GF-D8 (cell line): ENCODE measurements around the gene CLTCL1.
"Not testable (repeated sequence)": the region's sequence is repeated elsewhere in the genome, so short reads cannot be mapped to it uniquely, and the experiment has no call there.

Experiments used
- DNase-seq: peaks from one replicate; lab custom pipeline; 2025; lab: John Stamatoyannopoulos, UW

Gene CLTCL1

DNA sequence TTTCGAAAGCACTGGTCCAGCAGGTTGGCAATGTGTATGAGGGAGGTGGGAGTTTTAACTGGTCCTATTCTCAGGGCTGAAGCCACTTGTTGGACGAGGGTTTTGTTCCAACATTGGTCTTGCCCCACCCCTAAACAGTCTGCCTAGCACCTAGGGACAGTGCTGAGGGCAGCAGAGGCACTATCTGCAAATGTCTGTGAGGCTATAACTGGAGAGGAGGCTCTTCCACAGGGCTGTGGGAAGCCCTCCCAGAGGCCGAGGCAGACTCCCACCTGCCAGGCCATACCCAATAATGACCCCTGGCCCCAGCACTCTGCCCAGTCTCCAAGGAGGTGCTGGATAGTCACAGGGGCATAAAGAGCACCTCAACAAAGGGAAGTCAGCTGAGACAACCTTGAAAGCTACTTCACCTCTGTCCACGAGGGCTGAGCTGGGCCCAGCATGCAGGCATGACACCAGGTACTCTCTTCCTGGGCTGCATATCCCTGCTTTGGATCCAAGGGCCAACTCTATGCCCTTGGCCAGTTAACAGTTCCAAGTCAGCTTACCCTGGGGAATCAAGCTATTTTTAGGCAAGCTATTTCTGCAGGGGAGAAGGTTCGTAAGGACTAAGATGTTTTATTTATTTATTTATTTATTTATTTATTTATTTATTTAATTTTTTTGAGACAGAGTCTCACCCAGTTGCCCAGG, 72.8 kb downstream of the CLTCL1 start:
- no peak for DNase-seq

DNA sequence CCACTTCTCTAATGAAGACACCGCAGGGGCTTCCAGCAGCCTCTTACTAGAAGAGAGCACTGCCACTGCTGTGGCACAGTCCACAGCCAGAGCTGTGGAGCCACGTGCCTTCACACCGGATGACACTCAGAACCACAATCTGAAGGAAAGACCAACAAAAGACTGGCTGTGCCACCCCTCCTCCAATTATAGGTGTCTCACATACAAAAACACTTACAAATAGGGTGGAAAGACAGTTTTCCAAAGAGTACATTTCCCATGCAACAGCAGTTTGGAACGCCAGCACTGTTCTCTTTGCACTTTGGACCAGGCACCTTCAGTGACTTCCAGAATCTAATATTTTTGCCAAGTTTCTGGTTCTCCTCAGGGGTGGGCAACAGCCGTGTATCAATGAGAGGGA, 74.9 kb downstream of the CLTCL1 start:
- no peak for DNase-seq

DNA sequence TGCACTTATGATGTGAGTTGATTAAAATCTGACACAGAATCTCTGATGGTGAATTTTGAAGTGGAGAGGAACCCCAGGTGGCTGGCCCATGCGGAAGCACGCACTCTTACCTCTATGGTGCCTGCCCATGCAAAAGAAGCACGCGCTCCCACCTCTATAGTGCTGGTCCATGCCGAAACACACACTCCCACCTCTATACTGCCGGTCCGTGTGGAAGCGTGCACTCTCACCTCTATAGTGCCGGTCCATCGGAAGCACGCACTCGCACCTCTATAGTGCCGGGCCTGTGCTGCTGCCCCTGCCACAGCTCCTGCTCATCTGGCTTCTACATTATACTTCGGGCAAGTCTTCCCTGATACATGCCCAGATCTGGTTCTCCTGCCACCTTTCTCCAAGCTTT, 76.2 kb downstream of the CLTCL1 start:
- DNase-seq, result no peak

DNA sequence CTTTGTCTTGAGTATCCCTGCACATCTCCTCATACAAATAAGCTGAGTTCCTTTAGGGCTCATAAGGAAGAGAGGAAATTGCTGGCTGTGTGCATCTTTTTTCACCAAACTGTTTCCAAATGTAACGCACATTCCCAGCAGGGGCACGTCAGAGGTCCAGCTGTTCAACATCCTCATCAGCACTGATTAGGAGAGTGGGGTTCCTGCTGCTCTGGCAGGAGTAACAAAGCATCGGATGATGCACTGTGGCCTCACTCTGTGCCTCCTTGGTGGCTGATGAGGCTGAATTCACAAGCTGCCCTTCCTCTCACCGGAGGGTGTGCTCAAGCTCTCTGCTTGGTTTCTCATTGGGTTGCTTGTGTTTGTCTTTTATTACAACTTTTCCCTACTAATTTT, 77.4 kb downstream of the CLTCL1 start:
- DNase-seq, result no peak

DNA sequence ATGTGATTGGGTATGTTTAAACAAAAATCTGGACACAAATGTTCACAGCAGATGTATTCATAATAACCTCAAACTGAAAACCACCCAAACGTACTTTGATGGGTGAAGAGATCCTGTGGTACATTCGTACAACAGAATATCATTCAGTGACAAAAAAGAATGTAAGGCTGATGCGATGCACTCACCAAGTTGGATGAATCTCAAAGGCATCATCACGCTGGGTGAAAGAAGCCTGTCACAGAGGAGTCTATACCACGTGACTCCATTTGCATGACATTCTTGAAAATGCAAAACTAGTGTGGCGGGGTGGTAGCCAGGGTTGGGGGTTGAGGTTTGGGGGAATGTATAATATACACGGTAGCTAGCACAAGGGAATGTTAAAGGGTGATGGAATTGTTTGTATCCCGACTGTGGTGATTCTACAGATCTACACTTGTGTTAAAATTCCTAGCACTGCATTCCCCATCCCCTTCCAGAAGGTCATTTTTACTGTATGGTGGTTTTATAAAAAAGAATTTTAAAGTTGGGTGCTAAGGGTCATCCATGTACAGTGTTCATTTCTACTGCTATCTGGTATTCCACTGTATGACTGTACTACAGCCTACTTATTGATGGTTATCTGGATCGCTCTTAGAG, 78.0 kb downstream of the CLTCL1 start:
- DNase-seq, result no peak

DNA sequence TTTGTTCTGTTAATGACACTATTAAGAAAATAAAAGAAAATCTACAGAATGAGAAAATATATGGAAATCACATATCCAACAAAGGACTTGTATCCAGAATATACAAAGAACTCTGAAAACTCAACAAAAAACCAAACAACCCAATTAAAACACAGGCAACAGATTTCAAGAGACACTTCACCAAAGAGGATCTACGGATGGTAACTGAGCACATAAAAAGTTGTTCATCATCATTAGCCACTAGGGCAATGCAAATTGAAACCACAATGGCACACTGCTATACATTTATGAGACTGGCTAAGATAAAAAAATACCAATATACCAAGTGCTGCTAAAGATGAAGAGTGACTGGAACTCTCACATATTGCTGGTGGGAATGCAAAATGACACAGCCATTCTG, 78.5 kb downstream of the CLTCL1 start:
- no peak for DNase-seq

DNA sequence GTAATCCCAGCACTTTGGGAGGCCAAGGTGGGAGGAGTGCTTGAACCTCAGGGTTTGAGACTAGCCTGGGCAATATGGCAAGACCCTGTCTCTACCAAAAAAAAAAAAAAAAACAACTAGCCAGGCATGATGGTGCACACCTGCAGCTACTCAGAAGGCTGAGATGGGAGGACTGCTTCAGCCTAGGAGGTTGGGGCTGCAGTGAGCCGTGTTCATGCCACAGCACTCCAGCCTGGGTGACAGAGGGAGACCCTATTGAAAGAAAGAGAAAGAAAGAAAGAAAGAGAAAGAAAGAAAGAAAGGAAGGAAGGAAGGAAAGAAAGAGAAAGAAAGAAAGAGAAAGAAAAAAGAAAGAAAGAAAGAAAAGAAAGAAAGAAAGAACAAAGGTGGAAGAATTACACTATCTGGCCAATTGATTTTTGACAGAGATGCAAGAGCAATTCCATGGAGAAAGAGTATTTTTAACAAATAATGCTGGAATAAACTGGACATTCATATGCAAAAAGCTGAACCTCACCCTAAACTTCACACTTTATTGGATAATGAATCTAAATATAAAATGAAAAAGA, 79.1 kb downstream of the CLTCL1 start:
- DNase-seq, result no peak

DNA sequence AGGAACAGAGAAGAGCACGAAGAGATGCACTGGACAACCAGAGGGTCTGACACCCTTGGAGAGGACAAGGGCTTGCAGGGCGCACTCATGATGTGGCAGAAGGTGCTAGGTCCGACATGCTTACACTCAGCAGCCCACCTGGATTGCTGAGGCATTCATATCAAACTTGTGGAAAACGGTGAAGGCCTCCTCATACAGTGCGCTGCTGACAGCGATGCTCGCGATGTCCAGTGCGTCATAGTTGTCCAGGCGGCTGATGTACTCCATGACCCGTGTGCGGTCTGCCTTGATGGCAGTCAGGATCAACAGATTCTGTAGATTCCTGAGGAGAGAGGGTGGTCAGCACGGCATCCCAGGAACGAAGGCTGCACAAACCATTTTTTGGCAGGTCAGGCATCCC, 81.3 kb downstream of the CLTCL1 start:
- DNase-seq, result no peak

DNA sequence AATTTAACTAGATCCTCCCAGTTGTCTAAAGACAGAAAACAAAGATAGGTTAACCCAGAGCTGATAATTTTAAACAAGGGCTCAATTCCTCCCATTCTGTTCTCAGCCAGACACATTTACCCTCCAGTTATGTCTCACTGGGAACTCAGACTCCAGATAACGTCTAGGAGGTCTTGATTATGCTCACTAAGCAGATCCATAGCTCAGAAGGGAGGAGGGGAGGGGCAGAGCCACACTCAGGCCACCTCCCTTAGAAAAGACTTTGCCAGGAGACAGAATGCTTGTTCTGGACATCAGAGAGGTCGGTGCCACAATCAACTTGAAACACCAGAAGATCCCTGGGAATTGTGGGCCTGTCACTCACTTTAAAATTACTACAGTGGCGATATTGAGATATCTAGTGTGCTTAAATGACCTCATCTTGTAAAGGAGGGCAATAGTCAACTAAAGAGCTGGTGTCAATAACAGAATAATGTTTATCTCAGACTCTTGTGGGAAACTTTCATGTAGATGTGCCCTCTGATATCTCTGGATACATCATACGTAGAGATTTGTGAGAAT, 83.2 kb downstream of the CLTCL1 start:
- no peak for DNase-seq

DNA sequence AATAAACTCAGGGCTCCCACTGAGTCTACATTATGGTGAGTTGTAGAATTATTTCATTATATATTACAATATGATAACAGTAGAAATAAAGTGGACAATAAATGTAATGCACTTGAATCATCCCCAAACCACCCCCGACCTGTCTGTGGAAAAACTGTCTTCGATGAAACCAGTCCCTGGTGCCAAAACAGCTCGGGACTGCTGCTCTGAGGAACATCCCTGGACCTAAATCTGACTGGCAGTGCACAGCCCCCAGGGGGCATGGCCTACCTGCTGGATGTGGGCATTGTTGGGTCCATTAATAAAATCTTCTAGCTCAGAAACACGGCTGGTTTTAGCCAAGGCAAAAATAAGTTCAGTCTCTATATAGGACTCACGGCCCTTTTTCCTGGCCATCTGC, 83.6 kb downstream of the CLTCL1 start:
- DNase-seq, result no peak

DNA sequence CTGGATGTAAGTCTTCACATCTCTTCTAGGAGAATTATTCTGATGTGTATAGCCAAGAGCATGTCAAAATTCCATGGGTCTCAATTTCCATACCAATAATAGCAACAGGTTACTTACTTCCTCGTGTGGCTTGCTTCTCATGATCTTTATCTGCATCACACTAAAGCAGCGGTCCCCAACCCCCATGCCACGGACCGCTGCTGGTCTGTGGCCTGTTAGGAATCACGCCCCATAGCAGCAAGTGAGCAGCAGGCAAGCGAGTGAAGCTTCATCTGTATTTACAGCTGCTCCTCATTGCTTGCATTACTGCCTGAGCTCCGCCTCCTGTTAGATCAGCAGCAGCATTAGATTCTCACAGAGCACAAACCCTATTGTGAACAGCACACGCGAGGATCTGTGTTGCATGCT, 84.1 kb downstream of the CLTCL1 start:
- no peak for DNase-seq

DNA sequence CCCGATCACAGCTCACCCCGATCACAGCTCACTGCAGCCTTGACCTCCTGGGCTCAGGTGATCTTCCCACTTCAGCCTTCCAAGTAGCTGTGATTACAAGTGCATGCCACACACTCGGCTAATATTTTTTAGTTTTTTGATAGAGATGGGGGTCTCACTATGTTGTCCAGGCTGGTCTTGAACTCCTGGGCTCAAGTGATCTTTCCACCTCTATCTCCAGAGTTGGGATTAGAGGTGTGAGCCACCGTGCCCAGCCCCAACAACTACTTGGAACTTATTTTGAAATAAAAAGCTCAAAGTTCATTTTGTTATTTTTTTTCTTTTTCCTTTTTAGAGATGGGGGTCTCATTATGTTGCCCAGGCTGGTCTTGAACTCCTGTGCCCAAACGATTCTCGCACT, 85.2 kb downstream of the CLTCL1 start:
- DNase-seq, result no peak

DNA sequence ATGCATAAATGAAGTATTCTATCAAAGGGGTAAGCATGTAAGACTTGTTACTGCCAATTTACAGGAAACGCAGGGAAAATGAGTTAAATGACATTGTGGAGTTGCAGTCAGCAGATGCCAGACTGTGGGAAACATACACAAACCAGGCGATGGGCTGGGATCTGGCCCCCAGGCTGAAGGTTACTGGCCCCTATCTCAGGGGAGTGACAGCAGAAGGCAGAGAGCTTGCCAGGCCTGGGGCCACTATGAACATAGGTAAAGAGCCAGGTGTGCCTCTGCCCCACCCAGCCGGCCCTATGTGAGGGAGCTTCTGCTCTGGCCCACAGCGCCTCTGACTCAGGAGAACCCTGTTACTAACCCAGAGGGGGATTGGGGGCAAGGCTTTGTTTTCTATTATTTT, 86.9 kb downstream of the CLTCL1 start:
- no peak for DNase-seq

DNA sequence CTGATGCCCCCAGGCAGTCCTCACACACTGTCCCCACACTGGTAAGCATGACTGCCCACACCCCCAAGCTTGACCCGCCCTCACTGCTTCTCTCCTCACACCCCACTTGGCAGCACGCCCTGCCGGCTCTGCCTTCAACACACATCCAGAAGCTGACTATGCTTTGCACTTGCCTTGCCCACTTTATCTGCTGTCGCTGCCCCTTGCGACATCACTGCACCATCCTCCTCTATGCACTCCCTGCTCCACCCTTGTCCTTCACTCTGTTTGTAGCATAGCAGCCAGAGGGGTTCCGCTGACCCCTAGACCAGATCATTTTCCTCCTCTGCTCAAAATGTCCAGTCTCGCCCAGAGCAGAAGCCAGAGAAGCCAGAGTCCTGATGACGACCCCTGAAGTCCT, 87.7 kb downstream of the CLTCL1 start:
- no peak for DNase-seq

DNA sequence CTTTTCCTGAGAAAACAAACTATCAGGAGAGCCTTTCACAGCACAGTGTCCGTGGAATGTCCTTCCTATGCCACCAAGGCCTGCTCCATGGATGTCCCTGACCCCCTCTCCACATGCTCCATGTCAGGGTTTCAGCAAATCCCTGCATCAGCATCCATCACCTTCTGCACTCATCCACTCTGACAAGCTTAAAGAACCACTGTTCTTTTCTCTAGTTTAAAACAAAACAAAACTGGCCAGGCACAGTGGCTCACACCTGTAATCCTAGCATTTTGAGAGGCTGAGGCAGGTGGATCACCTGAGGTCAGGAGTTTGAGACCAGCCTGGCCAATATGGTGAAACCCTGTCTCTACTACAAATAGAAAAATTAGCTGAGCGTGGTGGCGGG, 88.7 kb downstream of the CLTCL1 start:
- DNase-seq, result not testable (repeated sequence)

DNA sequence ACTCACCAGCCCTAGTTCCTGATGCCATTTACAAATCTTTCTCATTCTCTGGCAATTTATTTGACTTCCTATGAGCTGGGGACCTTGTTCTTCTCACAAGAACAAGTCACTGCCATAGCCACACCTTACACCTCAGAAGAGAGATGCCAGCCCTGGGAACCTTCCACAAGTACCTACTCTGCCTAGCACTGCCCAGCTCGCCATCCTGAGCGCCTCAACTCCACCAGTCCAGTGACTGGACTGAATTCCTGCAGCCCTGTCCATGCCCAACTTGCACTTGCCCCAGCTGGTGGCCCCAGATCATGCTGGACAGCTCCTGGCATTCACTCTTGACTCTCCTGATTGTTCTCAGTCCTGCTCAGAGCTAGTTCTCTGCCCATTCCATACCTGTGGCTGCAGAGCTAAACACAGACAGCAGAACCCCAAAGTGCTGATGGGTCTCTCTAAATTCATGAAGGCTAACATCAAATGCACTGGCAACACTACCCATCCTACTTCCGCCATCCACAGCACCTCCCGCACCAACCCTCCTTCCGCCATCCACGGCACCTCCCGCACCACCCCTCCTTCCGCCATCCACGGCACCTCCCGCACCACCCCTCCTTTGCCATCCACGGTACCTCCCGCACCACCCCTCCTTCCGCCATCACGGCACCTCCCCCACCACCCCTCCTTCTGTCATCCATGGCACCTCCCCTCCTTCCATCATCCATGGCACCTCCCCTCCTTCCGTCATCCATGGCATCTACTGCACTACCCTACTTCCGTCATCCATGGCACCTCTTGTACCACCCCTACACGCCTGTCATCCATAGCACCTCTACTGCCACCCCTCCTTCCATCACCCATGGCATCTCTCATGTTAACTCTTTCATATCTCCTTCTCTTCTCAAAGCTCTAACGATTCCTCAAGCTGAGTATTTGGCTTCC, 89.4 kb downstream of the CLTCL1 start:
- no peak for DNase-seq

DNA sequence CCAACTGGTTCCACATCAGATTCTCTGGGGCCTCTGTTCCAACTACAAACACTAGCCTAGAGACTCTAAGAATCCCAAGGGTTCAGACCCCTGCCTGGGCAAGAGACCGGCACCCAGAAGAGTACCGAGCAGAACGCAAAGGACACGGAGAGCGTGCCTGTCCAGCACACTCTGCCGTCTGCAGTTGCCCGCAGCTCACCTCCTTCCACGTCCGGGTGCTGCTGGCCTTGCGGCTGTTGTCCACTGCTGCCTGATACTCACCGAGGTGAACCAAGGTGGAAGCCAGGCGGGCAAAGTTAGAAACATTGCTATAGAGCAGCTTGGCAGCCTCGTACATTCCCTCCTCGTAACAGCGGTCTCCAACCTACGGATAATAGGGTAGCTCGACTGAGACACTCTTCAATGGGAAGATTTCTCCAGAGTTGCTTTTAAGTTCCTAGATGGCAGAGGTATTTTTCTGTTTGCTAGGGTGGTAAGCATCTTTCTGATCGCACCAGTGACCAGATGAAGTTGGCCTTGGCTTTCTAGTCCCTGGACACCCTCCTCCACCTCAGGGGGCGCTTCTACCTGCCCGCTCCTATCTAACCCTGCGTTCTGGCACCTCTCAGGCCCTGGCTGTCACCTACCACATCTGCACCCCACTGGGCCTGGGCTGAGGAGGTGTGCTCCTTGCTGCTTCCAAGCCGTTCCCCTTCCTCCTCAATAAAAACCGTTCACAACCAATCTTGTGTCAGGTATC, 90.2 kb downstream of the CLTCL1 start:
- DNase-seq, result no peak

DNA sequence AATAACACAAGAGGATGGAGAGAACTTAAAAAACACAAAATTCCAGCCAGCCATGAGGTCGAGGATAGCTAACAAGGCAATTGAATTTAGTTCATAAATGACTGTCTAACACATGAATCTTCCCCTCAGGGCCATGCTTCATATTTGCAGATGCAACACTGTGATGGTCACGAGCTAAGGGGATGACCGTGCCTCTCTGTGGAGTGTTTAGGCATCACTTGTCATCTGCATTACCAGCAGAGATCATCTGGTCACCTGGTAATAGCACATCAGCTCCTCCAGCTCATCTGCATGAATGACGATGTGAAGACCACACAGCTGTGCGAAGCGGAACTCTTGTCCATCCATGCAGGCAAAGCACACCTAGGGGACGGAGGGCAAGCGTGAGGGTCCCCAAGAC, 92.0 kb downstream of the CLTCL1 start:
- DNase-seq, result no peak

DNA sequence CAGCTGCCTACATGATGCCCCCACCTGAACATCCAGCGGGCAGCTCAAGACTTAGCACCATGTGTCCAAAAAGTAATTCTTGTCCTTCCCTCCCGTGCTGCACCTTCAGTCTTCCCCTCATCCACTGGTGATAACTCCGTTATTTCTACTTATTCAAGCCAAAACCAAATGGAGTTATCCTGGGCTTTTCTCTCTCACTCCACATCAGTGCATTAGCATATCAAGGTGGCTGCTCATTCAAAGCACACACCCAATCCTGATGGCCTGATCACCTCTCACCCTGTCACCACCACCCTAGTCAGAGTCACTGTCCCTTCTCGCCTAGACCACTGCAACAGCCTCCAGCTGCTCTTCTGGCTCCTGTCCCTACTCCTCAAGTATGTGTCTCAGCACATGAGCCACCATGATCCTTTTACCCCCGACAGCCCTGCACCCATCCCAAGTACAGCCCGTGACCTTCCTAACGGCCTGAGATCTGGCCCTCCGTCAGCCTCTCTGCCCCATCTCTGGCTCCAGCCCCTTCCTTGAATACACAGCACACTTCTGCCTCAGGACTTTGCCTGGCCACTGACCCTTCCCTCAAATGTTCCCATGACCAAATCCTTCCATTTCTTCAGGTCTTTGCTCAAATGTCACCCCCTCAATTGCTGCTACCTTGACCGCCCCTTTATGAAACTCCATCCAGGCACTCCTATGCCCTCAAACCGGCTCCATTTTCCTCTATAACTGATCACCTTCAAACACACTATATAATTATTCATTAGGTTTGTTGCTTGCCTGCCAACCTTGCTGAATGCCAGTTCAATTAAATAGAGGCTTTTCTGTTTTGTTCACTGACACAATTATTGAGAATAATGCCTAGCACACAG, 93.3 kb downstream of the CLTCL1 start:
- DNase-seq, result no peak

DNA sequence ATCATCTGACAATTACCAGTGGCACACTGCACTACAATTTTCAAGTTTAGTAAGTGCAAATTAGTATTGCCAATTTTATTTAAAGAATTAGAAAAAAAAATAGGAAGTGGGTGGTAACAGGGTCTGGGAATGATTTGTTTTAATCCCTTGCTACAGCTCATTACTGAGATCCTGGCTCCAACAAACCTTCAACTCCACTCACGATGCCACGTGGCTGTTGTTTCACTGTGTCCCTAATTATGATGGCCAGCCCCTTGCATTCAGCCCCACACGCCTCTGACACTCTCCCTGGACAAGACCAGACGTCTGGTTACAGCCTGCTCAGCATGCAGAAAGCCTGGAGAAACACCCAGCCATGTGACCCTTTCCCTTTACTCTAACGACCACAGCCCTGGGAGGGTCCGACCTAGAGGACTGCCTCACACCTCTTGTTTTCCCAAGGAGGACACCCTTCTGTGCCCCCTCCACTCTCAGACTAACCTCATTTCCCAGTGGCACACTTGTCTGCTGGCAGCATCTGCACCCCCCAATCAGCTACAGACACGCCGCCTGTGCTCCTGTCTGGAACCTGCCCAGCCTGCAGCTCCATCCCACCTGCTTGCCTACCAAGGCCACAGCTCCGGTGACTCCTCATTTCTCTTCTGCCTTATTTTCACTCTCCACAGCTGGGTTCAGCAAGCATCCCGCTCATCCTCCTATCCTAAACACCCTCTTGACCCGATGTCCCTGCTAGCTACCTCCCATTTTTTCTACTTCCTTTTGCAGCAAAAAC, 94.5 kb downstream of the CLTCL1 start:
- DNase-seq, result no peak
